ENCODE data around the gene TMEM147.

The TMEM147 gene

GRCh38 chr19:35554076-35554475 lies 8.7 kb downstream of the TMEM147 start:
- DNase-seq (ENCODE audit: insufficient read length, low spot score) (no peak), FAIRE-seq (no peak)
- no peak for TF ChIP-seq CTCF (IDR thresholded peaks at IDR 0.05; ENCODE audit: insufficient read depth, missing control alignments)

GRCh38 chr19:35555301-35556005 lies 10.0 kb downstream of the TMEM147 start:
- FAIRE-seq (no peak), DNase-seq (ENCODE audit: insufficient read length, low spot score) (no peak)
- TF ChIP-seq CTCF (IDR thresholded peaks at IDR 0.05; ENCODE audit: insufficient read depth, missing control alignments): peak; percentile 13

- no peak for TF ChIP-seq CTCF (IDR thresholded peaks at IDR 0.05; ENCODE audit: insufficient read depth, missing control alignments)
- DNase-seq (ENCODE audit: insufficient read length, low spot score): no peak
- FAIRE-seq: no peak
These were observed 10.7 kb downstream of the TMEM147 start for GRCh38 chr19:35556025-35556590.

GRCh38 chr19:35556846-35557538 lies 11.6 kb downstream of the TMEM147 start:
- no peak for FAIRE-seq
- no peak for TF ChIP-seq CTCF (IDR thresholded peaks at IDR 0.05; ENCODE audit: insufficient read depth, missing control alignments)
- DNase-seq (ENCODE audit: insufficient read length, low spot score): no peak

DNA sequence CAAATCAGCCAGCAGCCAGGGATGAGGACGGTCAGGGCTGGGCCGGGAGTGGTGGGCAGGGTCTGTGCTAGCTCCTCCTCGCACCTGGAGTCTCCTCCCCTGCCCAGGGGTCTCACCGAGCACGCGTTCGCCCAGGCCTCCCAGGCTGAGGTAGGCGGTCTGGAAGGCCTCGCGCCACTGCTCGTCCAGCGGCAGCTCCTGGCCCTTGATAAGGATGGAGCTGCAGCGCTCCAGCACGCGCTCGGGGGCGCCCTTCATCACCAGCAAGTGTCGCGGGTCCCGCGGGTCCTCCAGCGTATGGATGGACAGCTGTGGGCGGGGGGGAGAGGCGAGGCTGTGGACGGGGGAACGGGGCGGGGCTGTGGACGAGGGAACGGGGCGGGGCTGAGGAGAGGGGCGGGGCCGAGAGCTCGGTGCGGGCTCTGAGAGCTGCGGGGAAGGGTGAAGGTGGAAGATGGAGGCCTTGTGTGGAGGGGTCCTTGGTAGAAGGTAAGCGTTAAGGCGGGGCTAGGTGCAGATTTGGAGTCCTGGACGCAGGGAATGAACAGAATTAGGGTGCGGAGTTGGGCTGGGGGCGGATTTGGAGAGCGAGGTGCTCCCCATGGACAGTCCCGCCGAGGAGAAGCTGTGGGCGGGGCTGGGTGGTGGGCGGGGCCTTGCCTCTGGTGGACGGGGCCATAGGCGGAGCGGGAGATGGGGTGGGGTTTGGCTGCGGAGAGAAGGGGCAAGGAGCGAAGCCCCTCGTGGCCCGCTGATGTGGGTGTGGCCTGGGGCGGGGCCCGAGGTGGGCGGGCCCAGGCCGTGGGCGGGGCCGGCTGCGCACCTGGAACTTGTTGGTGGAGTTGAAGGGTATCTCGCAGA lies 12.3 kb downstream of the TMEM147 start:
- peak; percentile 79 for DNase-seq (ENCODE audit: insufficient read length, low spot score)
- no peak for TF ChIP-seq CTCF (IDR thresholded peaks at IDR 0.05; ENCODE audit: insufficient read depth, missing control alignments)
- FAIRE-seq: no peak

GRCh38 chr19:35558400-35559280 lies 13.2 kb downstream of the TMEM147 start:
- FAIRE-seq (no peak), DNase-seq (ENCODE audit: insufficient read length, low spot score) (no peak)
- no peak for TF ChIP-seq CTCF (IDR thresholded peaks at IDR 0.05; ENCODE audit: insufficient read depth, missing control alignments)
